ENCODE measurements around the gene SLC25A22.

Gene SLC25A22

GRCh38 chr11:742571-743201, 55.4 kb downstream of the SLC25A22 start:
- DNase-seq, result no peak

- DNase-seq, result no peak
Measured at GRCh38 chr11:742156-742546, 55.9 kb downstream of the SLC25A22 start.
